Activated CD4-positive, alpha-beta T cell treated with anti-CD3 and anti-CD28 coated beads for 1 hour (primary cell): ENCODE results near the gene TES.

Source experiments
- DNase-seq: peaks from one replicate; pipeline ENCODE4 v3.0.0-alpha.2; 2020

TES gene

DNA sequence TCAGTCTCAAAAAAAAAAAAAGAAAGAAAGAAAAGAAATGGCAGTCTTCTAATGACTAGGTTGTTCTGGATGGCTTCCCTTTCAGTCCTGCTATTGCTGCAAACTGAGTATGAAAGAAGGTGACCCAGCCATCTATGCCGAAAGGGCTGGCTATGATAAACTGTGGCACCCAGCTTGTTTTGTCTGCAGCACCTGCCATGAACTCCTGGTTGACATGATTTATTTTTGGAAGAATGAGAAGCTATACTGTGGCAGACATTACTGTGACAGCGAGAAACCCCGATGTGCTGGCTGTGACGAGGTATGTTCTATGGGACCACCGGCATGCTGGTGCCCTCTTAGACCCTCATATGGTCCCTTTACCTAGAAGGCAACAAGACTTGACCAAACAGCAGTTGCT lies 41.3 kb downstream of the TES start:
- no peak for DNase-seq

DNA sequence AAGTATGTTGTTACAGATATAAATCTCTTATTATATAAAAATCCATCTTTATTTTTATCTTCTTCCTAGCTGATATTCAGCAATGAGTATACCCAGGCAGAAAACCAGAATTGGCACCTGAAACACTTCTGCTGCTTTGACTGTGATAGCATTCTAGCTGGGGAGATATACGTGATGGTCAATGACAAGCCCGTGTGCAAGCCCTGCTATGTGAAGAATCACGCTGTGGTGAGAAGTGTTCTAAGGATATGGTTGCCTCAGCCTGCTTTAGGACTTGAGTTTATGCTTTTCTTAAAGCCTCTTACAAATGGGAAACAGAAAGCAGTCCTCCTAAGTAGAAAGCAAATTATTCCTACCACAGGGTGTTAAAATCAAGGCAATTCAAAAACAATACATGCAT lies 41.9 kb downstream of the TES start:
- no peak for DNase-seq

DNA sequence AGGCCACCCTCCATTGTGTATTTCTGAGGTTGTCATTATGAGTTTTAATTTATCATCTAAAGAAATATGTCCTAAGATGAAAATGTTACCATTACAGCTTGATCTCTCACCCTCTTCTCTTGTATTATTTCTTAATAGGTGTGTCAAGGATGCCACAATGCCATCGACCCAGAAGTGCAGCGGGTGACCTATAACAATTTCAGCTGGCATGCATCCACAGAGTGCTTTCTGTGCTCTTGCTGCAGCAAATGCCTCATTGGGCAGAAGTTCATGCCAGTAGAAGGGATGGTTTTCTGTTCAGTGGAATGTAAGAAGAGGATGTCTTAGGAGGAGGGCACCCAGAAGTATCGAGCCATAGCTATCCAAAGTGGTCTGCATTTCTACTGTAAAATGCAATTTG lies 46.8 kb downstream of the TES start:
- no peak for DNase-seq

DNA sequence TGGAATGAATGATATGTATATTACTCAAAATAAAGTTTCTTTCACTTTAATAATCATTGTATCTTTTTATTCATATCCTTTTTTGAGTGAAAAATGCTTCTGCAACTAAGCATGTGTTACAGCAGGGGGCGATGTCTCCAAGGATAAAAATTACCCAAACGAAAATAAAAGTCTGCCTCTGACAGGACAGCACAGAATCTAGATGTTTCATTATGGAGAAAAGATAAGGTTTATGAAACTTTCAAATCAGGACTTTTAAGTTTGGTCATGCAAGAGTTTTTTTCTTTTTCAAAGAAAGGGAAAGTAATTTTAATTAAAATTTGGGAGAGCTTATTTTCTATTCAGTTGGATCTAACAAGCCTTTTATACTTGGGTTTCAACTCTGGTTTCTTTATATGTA lies 48.4 kb downstream of the TES start:
- no peak for DNase-seq

DNA sequence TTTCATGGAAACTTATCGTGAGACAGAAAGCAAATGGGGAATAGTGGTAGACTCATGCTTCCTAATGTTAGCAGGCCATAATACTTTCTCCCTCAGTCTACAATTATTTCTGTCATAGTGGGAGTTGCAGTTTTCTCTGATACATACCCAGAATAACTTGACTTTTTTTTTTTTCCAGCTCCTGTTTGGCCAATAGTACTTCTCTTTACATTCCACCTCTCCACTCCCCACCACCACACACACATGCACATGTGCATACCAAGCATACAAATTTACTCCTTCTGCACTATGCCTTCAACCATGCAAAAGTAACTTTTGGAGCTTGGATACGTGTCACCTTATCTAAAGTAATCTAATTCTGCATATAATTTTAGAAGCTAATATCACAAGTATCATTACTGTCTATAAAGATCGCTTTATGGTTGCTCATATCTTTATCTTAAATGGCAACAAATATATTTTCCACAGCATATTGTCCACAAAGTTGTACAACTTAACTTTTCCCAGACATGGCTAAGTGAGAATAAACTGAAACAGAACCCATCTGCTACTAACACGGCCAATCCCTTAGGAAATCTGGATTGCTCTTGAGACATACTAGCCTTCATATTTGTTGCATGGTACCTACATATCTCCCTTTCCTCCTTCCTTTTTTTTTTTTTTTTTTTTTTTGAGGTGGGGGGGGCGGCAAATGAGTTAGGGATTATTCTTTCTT lies 49.0 kb downstream of the TES start:
- DNase-seq = no peak

DNA sequence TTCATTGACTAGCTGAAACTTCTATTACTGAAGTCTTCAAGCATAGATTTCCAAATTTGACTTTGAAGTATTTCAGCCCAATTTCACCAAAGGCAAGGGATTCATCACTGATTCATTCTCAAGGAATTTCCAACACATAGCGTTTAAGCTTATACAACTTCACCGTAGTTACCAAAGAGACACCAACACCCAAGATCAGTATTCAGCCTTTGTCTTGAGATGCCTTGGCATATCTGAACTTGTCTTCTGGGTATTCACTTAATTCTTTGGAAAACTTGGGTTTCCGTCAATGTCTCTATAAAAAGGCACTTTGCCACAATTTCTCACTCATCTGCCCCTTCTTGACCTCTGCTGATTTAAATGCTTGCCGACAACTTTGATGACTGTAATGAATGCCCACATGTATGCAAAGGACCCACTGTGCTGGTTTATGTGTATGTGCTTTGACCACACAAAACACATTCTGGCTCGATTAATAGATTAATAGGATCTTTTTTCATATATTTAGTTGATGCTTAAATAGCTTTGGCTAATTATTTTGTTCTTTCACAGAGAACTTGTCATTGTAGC lies 49.6 kb downstream of the TES start:
- no peak for DNase-seq

DNA sequence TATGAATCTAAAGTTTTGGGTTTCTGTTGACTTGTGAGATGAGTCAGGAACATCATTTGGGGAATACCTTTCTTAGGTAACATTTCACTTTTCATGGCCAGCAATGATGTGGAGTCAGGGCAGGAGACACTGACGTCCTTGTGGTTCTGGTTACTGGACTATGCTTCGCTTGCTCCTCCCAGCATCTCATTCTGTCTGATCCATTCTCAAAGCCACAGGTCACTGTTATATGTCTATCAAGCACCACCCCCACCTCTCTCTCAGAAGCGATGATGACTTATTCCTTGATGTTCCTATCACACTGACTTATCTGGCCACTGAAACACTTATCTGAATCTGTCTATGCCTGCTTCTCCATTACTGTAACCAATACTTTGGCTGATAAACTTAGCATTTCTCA lies 51.6 kb downstream of the TES start:
- DNase-seq = no peak

DNA sequence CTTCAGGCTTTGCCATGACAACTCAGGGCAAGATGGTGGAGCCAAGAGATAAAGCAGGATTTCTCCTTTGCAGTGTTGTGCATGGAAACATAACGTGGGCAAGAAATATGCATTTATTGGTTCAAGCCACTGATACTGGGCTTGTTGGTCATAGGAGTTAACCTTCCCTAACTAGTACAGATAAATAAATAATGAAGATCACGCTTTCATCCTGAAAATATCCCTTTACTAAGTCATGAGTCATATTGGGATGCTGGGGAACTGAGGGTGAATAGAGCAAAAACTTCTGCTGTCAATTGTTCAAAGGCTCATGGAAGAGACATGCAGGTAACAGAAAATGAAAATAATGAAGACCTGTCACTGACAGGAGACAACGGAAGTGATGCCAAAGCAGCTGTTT lies 55.5 kb downstream of the TES start:
- no peak for DNase-seq

DNA sequence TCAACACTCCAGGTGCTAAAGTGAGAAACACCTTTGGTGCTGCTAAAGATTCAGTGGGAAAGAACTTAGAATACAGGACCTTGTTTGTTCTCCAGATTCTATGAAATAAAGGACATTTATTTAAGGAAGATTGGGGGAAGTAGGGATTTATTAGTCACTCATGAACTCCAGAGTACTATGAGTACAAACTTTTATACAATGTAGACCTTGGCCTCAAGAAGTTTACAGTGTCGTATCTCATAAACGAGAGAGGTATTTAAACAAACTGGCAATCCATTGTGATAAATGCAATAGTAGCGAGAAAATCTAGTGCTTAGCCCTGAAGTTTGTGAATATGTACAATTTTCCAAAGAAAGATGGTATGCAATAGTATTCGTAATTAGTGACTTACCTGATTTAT lies 59.1 kb downstream of the TES start:
- DNase-seq = no peak

DNA sequence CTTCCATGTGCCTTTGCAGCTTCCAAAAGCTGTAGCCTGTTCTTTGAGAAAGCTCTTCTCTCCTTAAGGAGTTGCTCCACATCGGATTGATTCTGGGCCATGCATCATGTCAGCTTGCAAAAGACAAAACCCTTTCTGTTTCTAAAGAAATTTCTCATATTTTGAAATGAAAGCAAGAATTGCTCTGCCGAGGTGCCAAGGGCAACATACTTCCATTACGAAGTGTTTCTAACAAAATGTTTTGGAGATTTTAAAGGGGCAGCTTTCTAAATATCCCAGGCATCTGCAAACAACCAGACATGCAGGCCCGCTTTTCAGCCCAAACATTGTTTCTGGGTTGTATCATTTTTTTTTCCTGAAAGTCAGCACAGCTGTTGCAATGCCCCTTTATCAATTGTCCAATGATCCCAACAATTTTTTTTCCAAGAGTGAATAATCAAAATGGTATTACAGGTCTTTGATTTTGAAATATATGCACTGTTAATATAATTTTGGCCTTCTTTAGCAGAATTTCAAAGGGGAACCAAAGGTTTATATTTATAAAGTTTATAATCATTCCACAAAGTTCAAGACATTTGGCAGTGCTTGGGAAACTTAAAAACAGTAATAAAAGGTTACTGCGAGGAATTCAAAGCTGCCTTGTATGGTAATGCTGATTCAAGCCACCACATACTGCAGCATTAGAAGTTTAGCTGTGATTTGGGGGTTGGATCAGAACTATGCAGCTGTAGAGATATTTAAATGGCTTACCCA lies 61.0 kb downstream of the TES start:
- DNase-seq = no peak

DNA sequence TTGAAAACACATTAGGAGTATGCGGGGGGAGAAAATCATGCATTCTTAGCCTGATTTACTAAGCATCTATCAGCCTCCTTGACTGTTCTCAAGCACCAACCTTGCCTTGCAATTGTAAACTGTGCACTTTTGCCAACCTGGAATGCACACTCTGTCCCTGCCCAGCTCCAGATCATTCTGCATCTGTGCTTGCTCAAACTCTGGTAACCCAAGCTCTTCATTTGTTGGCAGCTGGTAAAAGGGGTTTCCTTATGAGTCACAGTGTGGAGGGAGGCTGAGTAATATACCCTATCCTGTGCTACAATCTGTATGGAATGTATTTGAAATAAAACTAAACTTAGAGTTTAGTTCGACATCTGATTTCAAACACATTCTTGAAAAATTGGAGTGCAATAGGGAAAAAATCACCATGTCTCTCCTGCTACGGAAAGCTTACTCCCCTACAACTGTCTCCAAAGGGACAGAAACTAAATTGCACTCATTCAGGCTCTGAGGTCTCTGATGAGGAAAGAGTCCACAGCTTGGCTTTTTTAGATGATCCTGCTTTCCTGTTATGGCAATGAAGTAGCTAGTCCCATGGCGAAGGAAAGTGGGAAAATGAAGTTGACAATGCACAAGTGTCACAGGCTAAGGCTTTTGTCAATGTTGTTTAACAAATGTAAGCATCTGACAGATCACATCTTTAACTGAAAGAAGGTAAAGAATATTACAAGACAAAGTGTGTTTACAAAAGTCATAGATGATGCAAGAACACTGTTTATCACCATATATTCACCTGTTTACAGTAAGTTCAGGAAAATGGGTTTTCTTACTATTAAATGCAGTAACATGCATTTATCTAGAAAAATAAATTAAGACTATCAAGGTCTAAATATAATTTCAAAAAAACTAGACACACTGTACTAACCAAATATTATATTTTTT lies 61.9 kb downstream of the TES start:
- DNase-seq = no peak

DNA sequence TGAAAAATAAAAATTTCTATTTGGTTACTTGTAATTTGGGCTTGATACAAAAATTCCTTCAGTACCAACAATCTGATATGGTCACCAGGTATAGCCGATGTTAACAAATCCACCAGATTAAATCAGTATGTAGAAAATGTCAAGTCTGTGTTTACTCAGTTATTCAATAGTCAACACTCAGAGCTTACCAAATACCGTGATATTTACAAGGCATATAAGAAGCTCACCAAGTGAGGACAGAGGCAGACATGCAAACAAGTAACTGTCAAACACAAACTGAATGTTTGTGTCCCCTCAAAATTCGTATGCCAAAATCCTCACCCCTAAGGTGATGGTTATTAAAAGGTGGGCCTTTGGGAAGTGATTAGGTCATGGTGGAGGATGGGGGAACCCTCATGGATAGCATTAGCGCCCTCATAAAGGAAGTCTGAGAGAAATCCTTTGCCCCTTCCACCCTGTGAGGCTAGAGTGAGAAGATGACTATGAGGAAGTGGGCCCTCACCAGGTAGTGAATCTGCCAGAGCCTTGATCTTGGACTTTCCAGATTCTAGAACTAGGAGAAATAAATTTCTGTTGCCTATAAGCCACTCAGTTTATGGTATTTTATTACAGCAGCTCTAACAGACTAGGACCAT lies 63.1 kb downstream of the TES start:
- no peak for DNase-seq

DNA sequence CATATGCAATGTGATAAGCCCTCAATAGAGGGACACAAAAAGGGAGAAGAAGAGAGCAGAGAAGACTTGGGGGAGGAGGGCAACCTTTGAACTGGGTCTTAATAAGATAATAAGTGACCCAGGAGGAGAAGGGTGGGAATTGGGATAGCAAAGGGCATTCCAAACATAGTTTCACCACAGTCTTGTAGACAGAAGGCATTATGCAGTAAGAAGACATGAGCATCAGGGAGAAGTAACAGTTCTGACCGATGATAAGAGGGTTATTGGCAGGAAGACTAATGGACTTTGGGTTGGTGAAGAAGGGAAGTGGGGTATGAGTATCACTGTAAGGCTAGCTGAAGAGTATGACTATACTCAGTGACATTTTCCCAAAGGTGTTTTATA lies 63.6 kb downstream of the TES start:
- no peak for DNase-seq

DNA sequence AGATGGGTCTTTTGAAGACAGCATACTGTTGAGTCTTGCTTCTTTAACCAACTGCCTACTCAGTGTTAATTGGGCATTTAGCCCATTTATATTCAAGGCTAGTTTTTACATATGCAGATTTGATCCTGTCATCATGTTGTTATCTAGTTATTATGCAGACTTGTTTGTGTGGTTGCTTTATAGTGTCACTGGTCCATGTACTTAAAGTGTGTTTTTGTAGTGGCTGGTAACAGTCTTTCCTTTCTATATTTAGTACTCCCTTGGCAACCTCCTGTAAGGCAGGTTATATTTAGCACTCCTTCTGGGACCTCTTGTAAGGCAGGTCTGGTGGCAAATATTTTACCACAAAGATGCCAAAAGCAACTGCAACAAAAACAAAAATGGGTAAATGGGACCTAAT lies 66.7 kb downstream of the TES start:
- no peak for DNase-seq

DNA sequence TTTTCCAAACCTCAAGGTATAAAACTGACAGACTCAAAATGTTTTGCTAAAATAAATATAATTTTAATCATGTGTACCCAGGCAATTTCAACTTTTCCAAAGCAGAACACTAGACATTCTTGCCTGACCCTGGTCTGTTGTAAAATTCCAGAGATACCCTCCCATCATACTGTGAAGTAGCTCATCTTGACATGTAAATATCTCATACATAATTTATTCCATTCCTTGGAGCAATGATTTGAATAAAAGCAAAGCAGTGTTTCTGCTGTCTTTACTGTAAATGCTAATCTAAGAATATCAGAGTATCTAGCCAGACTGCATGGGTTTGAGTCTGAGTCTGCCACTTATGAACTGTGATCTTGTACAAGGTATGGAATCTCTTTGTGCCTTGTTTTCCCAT lies 68.9 kb downstream of the TES start:
- no peak for DNase-seq

DNA sequence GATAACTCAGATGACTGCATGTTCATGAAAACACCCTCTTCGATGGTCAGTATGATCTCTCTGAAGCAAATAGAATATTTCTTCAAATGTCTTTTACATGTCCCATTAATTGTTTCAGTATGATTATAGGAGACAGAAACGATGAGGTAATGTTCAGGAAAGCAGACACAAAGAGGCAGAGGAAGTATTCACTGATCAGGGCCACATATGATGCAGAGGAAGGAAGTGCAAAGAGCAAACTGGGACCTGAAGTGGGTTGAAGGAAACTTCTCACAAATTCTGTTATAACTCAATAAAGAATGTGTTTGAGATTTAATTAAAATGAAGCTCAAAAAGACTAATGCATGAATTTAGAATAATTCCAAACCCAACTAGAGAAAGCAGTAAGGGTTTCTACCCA lies 70.5 kb downstream of the TES start:
- no peak for DNase-seq

DNA sequence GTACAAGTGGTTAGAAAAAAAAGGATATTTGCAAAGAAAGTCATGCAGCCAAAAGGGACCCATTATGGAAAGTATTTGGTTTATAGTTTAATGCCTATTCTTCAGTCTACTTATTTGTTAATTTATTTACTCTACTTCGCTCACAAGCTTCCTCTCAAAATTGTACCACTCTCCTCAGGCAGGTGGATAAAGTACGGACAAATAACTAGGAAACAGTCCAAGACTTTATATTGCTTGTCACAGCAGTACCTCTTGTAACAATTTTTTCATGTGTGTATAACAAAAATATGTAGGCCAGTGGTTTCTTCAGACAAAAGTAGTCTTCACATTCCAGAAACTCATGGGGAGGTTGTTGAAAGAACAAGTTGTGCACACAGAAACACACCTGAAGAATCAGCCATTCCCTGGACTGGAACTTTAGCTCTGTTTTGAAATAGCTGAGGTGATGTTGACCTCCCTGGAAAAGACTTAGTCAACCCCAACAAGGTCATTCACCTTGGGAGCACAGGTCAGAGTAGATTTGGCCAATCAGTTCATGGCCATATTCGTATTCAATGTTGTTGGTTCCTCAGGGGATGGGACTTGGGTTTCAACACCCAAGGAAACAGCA lies 73.4 kb downstream of the TES start:
- DNase-seq = no peak

DNA sequence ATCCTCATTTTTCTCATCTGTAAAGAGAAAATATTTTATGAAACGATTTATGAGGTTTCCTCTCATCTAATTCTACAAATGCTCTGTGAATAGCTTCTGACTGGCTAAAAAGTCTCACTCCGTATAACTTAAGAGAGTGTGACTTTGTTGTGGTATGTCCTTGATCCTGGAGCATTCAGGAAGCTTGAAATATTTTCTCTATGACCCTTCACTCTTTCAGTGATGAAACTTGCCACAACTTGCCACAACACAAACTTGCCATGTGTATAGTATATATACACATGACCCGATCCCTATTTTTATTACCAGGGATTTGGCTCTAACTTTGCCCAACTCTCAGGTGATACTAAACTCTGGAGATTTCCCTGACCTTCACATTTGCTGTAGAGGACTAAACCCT lies 74.1 kb downstream of the TES start:
- DNase-seq = no peak

DNA sequence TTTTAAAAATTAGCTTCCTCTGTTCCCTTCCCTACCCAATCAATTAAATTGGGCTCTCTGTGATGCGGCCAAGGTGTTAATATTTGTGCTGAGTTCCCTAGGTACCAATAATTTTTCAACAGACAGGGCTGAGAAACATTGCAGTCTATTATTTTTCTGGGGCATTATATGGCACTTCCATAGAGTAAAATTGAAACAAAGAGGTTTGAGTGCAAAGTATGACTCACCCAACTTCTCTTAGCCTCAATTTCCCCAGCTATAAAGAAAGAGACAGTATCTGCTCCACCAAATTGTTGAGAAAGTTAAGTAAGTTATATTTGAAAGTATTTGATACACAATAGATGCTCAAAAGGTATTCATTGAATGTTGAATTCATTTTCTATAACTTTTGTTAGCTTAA lies 74.9 kb downstream of the TES start:
- DNase-seq = no peak

DNA sequence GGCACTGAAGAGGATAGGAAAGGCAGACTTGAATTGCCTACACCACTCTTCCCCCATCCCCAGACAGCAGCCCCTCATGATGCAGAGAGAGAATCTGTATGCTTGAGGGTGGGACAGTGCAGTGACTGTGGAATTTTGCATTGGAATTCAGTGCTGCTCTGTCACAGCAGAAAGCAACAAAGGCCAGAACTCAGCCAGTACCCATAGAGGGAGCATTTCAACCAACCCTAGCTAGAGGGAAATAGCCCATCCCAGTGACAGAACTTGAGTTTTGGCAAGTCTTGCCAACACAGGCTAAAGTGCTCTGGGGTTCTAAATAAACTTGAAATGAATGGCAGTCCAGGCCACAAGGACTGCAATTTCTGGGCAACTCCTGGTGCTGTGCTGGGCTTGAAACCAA lies 80.4 kb downstream of the TES start:
- no peak for DNase-seq

DNA sequence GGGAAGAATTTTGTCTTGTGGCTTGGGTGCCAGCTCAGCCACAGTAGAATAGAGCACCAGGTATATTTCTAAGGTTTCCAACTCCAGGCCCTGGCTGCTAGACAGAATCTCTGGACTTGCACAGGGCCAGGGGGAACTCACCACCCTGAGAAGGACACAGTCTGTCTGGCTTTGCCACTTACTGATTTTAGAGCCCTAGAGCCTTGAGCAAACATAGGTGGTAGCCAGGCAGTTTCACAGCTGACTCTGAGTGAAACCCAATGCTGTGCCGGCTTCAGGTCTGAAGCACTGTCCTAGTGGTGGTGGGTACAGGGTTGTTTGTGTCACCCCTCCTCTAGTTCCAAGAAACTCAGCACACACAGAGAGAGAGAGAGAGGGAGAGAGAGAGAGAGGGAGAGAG lies 81.6 kb downstream of the TES start:
- DNase-seq = no peak

DNA sequence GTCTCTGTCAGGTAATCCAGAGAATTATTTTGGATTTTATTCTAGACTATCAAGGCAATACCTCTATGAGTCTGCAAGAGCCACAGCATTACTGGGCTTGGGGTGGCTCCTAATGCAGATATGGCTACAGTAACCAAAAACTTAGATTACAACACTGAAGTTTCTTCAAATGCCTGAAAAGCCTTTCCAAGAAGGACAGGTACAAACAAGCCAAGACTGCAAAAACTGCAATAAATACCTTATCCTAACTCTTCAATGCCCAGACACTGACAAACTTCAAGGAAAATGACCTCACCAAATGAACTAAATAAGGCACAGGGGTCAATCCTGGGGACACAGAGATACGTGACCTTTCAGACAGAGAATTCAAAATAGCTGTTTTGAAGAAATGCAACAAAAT lies 82.0 kb downstream of the TES start:
- DNase-seq = no peak

DNA sequence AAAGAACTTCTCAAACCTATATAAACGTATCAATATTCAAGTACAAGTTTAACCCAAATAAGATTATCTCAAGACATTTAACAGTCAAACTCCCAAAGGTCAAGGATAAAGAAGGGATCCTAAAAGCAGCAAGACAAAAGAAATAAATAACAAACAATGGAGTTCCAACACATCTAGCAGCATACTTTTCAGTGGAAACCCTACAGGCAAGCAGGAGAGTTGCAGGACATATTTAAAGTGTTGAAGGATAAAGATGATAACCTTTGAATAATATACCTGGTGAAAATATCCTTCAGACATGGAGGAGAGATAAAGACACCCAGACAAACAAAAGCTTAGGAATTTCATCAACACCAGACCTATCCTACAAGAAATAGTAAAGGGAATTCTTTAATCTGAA lies 82.8 kb downstream of the TES start:
- no peak for DNase-seq
